Medulla oblongata (tissue), 1 donor: Measurements from ENCODE around the gene CFAP20DC.
"Not testable (repeated sequence)": the region's sequence is repeated elsewhere in the genome, so short reads cannot be mapped to it uniquely, and the experiment has no call there.

Experiments
- DNase-seq: peaks from one replicate; pipeline ENCODE4 v3.0.0-alpha.2; 2015; ENCODE audit errors: extremely low spot score

The CFAP20DC gene

GRCh38 chr3:58963928-58964503, 85.8 kb downstream of the CFAP20DC start:
- no peak for DNase-seq

DNA sequence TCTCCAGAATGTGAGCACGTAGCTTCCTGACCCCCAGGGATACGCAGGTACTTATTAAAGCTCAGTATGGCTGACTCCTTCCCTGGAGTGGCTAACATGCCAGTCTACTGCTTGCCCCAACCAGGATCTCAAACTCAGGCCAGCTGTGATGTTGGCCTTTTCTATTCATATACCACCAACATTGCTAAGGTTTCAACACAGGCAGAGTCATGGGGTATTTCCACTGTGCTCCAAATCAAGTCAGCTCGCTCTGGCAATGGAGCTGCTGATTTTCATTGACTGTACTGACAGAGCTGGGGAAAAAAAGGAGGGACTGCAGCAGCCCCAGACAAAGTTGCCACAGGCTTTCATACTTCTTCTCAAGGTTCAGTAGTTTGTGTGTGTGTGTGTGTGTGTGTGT, 87.0 kb downstream of the CFAP20DC start:
- no peak for DNase-seq

DNA sequence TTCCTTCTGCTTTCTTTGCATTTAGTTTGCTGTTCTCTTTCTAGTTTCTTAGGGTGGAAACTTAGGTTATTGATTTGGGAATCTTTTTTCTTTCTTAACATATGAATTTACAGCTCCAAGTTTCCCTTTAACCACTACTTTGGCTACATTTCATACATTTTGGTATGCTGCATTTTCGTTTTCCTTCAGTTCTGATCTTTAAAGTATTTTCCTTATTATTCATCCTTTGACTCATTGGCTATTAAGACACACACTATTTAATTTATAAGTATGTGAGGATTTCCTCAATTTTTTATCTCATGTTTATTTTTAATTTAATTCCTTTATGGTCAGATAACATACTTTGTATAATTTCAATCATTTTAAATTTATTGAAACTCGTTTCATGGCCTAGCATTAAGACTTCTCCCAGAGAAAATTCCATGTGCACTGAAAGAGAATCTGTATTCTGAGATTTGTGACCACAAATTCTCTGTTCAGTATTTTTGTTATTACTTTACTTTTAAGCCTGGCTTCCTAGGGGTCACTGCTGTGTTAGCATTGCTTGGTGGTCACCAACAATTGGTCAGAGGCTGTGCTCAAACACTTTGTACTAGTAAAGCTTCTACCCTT, 87.7 kb downstream of the CFAP20DC start:
- no peak for DNase-seq

- DNase-seq, result no peak
Observed at GRCh38 chr3:58955308-58955707, 94.5 kb downstream of the CFAP20DC start.

DNA sequence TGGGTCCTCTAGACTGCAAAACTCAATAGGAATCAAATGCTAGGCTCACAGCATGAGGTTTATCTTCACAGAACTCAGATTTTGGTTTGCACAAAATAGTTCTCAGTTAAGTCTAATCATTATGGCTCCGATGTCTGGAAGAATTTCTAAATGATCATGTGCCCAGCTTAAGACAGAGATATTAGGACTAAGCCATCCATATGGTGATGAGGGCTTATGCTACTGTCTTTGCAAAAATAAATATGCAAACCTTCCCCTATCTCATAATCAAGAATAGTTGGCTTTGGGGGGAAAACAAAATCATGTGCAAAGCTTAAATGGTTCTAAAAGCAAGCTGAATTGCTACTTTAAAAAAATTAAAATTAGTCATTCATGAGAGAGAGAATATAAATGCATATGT, 96.5 kb downstream of the CFAP20DC start:
- DNase-seq, result no peak

DNA sequence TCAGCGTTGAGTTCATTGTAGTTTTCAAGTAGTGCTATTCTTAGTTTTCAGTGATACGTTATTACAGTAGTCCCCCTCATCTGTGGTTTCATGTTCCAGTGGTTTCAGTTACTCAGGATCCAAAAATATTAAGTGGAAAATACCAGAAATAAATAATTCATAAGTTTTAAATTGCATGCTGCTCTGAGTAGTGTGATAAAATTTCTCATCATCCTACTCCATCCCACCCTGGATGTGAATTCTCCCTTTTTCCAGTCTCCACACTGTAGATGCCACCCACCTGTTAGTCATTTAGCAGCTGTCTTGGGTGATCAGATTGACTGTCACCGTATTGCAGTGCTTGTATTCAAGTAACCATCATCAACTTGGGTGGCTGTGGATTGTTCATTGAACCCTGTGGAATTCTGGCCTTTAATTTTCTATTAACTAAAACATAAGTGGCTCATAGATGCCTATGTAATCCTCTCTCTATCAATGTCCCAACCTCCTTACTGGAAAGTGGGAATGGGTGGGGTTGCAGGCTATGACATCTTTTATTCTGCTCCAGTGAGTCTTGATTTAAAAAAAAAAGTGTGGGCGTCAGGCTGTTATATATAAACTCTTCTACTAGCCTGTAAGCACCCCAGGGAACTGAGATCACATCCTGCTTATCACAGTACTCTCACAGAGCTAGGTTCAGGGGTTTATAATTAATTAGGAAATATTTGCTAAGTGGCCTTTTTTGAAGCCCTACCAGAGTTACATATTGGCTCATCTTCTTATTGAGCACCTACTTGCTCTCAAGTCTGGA, 97.5 kb downstream of the CFAP20DC start:
- DNase-seq, result no peak

- DNase-seq, result no peak
Observed at GRCh38 chr3:58948018-58948417, 101.8 kb downstream of the CFAP20DC start.

GRCh38 chr3:58946875-58947274, 103.0 kb downstream of the CFAP20DC start:
- no peak for DNase-seq

GRCh38 chr3:58938057-58938456, 111.8 kb downstream of the CFAP20DC start:
- DNase-seq, result no peak

GRCh38 chr3:58924578-58924977, 125.2 kb downstream of the CFAP20DC start:
- no peak for DNase-seq

DNA sequence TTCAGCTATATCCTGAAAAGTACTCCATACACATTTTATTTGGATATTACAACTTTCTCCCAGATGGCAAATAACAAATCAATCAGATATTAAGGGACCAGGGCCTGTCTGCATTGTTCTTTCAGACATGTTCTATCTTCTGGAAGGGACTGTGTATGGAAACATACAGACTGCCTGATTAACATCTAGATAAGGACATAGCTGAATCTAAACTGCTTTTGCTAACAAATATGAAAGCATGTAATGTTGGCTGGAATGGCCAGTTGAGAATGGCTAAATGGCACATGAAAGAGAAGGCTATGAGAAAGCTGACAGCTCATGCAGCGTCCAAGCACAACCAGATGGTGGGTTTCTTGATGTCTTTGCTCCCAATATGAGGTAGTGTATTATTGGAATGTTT, 149.4 kb downstream of the CFAP20DC start:
- DNase-seq, result no peak

- DNase-seq, result no peak
Observed at GRCh38 chr3:58899953-58900298, 149.9 kb downstream of the CFAP20DC start.

GRCh38 chr3:58899159-58899952, 150.5 kb downstream of the CFAP20DC start:
- DNase-seq, result no peak

DNA sequence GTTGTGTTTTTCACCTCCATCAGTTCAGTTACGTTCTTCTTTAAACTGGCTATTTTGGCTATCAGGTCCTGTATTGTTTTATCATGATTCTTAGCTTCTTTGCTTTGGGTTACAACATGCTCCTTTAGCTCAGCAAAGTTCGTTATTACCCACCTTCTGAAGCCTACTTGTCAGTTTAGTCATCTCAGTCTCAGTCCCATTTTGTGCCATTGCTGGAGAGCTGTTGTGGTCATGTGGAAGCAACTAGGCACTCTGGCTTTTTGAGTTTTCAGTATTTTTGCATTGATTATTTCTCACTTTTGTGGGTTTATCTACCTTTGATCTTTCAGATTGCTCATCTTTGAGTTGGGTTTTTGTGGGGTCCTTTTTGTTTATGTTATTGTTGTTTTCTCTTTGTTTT, 151.3 kb downstream of the CFAP20DC start:
- DNase-seq, result no peak

GRCh38 chr3:58897646-58898045, 152.2 kb downstream of the CFAP20DC start:
- no peak for DNase-seq

DNA sequence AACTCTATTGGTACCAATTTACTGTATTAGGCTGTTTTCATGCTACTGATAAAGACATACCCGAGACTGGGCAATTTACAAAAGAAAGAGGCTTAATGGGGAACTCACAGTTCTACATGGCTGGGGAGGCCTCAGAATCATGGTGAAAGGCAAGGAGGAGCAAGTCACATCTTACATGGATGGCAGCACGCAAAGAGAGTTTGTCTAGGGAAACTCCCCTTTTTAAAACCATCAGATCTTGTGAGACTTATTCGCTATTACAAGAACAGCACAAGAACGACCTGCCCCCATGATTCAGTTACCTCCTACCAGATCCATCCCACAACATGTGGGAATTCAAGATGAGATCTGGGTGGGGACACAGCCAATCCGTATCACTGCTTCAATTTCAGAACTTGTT, 154.1 kb downstream of the CFAP20DC start:
- DNase-seq, result not testable (repeated sequence)

GRCh38 chr3:58892526-58892925, 157.3 kb downstream of the CFAP20DC start:
- not testable (repeated sequence) for DNase-seq

DNA sequence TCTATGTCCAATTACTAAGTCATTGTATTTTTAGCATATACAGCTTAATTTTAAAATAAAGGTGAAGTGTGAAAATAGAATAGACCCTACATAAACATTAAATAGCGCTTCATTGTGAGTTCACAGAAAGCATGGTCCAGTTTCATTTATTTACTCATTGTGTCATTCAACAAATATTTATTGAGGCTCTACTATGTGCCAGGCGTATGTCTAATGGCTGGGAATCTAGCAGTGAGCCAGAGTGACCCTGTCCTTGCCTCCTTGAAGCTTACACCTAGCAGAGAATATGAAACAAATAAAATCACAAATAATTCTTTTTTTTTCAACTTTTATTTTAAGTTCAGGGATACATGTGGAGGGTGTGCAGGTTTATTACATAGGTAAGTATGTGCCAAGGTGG, 161.7 kb downstream of the CFAP20DC start:
- DNase-seq, result no peak

- no peak for DNase-seq
Observed at GRCh38 chr3:58884453-58884852, 165.4 kb downstream of the CFAP20DC start.

DNA sequence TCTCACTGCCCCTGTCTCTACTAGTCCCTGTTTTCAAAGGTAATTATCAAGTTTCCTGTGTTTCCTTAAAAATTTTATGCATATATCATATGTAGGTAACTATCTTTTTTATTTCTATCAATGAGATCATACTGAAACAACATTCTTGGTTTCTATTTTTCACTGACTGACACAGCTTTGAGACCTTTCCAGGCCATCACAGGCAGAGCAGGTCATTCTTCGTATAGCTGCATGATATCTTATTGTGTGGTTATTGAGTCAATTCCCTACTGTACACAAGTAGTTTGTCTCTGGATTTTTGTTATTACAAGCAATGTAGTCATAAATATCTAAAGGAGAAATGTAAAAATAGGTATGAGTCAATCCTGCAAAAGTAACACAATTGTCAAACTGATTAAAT, 169.6 kb downstream of the CFAP20DC start:
- no peak for DNase-seq

- DNase-seq, result no peak
Observed at GRCh38 chr3:58874795-58875194, 175.0 kb downstream of the CFAP20DC start.

- DNase-seq, result no peak
Observed at GRCh38 chr3:58874248-58874741, 175.5 kb downstream of the CFAP20DC start.
